Measurements from ENCODE around the gene PLXDC2.

The PLXDC2 gene

DNA sequence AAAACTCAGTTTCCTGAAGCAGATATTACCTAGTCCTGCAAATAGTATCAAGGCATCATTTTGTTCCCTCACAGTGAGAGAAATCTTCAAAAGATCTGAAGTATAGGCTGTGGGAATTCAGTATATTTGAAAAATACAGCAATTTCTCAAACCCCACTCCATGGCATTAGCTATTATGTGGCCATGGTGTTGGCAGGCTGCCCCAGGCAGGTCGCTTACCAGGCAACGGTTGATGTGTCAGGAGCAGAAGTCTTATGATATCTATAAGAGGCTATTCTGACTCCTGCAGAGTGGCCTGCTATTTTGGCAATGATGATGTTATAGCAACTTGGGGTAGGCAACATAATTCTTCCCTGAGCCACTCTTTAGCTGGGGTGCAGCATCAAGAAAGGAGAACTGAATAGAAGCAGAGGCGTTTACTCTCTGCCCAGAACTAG lies 187.9 kb downstream of the PLXDC2 start:
- Histone ChIP-seq H3K9me3 (no peaks in the 10 kb centered on the region), H3K27ac (peak overlapping the region; percentile 51 to 71), H3K4me3 (no peak overlapping the region), H3K27me3 (no peaks in the 10 kb centered on the region), H3K4me1 (peaks cover 0 to 80% (median 45%) of the 10 kb centered on the region in 4 donors), H3K36me3 (peaks cover 0 to 6% (median 0%) of the 10 kb centered on the region in 3 donors)
- TF ChIP-seq, protein P1, sequence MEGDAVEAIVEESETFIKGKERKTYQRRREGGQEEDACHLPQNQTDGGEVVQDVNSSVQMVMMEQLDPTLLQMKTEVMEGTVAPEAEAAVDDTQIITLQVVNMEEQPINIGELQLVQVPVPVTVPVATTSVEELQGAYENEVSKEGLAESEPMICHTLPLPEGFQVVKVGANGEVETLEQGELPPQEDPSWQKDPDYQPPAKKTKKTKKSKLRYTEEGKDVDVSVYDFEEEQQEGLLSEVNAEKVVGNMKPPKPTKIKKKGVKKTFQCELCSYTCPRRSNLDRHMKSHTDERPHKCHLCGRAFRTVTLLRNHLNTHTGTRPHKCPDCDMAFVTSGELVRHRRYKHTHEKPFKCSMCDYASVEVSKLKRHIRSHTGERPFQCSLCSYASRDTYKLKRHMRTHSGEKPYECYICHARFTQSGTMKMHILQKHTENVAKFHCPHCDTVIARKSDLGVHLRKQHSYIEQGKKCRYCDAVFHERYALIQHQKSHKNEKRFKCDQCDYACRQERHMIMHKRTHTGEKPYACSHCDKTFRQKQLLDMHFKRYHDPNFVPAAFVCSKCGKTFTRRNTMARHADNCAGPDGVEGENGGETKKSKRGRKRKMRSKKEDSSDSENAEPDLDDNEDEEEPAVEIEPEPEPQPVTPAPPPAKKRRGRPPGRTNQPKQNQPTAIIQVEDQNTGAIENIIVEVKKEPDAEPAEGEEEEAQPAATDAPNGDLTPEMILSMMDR (IDR thresholded peaks at IDR 0.05) = no peak
- peak; percentile 49 to 71 for DNase-seq
- intact Hi-C loops (cut with DNase I; ENCODE audit: low total_unique reads) = no loop called here

- H3K36me3 ChIP-seq = peaks cover 0 to 6% (median 0%) of the 10 kb centered on the region in 3 donors
- DNase-seq = no peak
- H3K27ac ChIP-seq = peak overlapping the region; percentile 51 to 71
- H3K27me3 ChIP-seq = no peaks in the 10 kb centered on the region
- no peak overlapping the region for H3K4me3 ChIP-seq
- no peaks in the 10 kb centered on the region for H3K9me3 ChIP-seq
- peaks cover 0 to 73% (median 37%) of the 10 kb centered on the region in 4 donors for H3K4me1 ChIP-seq
- intact Hi-C loops (cut with DNase I; ENCODE audit: low total_unique reads) = no loop called here
- TF ChIP-seq, protein P1 (IDR thresholded peaks at IDR 0.05) = no peak
These were observed 189.4 kb downstream of the PLXDC2 start for GRCh38 chr10:20005638-20006037.

DNA sequence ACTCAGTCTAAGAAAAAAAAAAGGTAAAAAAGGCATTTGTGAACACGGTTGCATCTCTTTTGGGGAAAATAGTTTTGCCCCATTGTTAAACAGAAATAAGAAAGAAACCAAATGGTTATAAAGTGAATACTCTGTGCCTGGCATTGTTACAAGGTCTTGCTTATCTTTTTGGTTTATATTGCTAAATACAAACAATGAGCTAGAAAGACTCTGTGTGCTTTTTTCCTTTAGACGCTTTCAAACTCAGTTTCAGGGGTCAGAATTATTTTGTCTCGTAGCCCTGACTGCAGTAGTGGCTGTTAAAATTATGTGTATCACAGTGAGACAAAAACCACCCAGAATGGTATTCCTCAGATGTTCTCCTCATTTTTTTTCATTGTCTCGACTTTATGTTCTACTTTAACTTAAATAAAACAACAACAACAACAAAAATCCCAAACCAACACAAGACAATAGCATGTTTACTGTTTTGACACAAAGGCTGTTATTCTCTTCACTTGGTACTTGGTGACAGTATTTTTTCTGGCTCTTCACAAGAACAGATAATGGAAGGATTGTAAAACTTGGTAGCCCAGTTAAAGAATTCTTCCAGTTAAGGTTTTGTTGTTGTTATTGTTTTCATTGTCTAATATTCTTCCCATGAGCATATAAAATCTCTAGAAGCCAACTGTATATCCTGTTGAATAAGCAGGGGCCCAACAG lies 190.1 kb downstream of the PLXDC2 start:
- no peak for DNase-seq
- Histone ChIP-seq H3K27ac (no peak overlapping the region), H3K4me1 (peaks cover 0 to 71% (median 37%) of the 10 kb centered on the region in 4 donors), H3K36me3 (peaks cover 0 to 6% (median 0%) of the 10 kb centered on the region in 3 donors), H3K9me3 (no peaks in the 10 kb centered on the region), H3K4me3 (no peak overlapping the region), H3K27me3 (no peaks in the 10 kb centered on the region)
- intact Hi-C loops (cut with DNase I; ENCODE audit: low total_unique reads) = no loop called here
- TF ChIP-seq, protein P1 (IDR thresholded peaks at IDR 0.05) = no peak

DNA sequence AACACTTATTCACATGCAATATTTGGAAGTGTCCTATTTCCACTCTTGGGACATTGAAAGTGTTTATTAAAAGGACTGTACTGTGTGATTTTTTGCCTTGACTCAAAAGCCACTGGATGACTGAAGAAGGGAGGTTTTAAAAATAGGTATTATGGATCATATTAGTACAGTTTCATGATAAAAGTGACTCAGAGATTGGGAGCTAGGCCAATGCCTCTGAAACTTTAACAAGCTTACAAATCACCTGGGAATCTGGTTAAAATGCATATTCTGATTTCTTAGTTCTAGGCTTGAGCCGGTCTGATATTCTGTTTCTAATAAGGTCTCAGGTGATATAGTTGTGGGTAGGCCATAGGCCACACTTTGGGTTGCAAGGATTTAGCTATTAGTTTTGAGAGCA lies 191.2 kb downstream of the PLXDC2 start:
- TF ChIP-seq, protein P1 (IDR thresholded peaks at IDR 0.05) = no peak
- H3K9me3 ChIP-seq = no peaks in the 10 kb centered on the region
- no peak for DNase-seq
- no peaks in the 10 kb centered on the region for H3K27me3 ChIP-seq
- H3K4me1 ChIP-seq = peaks cover 0 to 70% (median 37%) of the 10 kb centered on the region in 4 donors
- intact Hi-C loops (cut with DNase I; ENCODE audit: low total_unique reads) = no loop called here
- H3K4me3 ChIP-seq = no peak overlapping the region
- no peak overlapping the region for H3K27ac ChIP-seq
- H3K36me3 ChIP-seq = peaks cover 0 to 2% (median 0%) of the 10 kb centered on the region in 3 donors

GRCh38 chr10:20013991-20014750 lies 197.9 kb downstream of the PLXDC2 start:
- no peak for DNase-seq
- Histone ChIP-seq H3K27ac (no peak overlapping the region), H3K4me1 (peaks cover 0 to 59% (median 9%) of the 10 kb centered on the region in 4 donors), H3K9me3 (no peaks in the 10 kb centered on the region), H3K27me3 (no peaks in the 10 kb centered on the region), H3K36me3 (no peaks in the 10 kb centered on the region), H3K4me3 (no peak overlapping the region)
- TF ChIP-seq, protein P1 (IDR thresholded peaks at IDR 0.05) = no peak
- intact Hi-C loops (cut with DNase I; ENCODE audit: low total_unique reads) = no loop called here

All from tibial artery (tissue), 4 donors.